Heart right ventricle (tissue), 16 donors: ENCODE data around the gene PALD1. TPM values are rescaled to one million over a fixed set of nuclear protein-coding genes. Genes with fewer than 3 reads are reported as not detected.

Experiments
- ATAC-seq, 8 donors: fragments of 200-7000 bp; cut with Tn5 transposase; one replicate each; pipeline ENCODE4 v1.9.1; 2020; ENCODE audit warnings: mild to moderate bottlenecking in 8 of 8, moderate library complexity in 8 of 8, moderate number of reproducible peaks in 1 of 8
- DNase-seq, 2 donors: peaks; one replicate each; pipeline ENCODE4 v3.0.0-alpha.2; 2020
- H3K27ac ChIP-seq, 10 donors: fragments of 200-600 bp; sonication (generic) in 2 of 10; one replicate each; pipeline versions ENCODE4 v1.5.0 to v1.8.0; 2020 to 2022; ENCODE audit warnings: mild to moderate bottlenecking in 3 of 10
- H3K27me3 ChIP-seq, 7 donors: fragments of 200-600 bp; one replicate each; pipeline ENCODE4 v1.8.0; 2021 to 2022; ENCODE audit warnings: mild to moderate bottlenecking in 2 of 7
- H3K36me3 ChIP-seq, 9 donors: fragments of 200-600 bp; sonication (generic) in 1 of 9; one replicate each; pipeline versions ENCODE4 v1.5.0 to v1.8.0; 2020 to 2022; ENCODE audit warnings: mild to moderate bottlenecking in 2 of 9
- H3K4me1 ChIP-seq, 9 donors: fragments of 200-600 bp; sonication (generic) in 1 of 9; one replicate each; pipeline versions ENCODE4 v1.5.0 to v1.8.0; 2020 to 2022; ENCODE audit warnings: mild to moderate bottlenecking in 4 of 9
- H3K4me3 ChIP-seq, 10 donors: fragments of 200-600 bp; sonication (generic) in 2 of 10; one replicate each; pipeline versions ENCODE4 v1.5.0 to v1.8.0; 2020 to 2022; ENCODE audit warnings: mild to moderate bottlenecking in 7 of 10, moderate library complexity in 2 of 10
- H3K9me3 ChIP-seq, 11 donors: fragments of 200-600 bp in 10 of 11; sonication (generic) in 2 of 11; one replicate each; pipeline versions ENCODE4 v1.5.0 to v1.8.0; 2013 to 2022; ENCODE audit warnings: mild to moderate bottlenecking in 2 of 11, control low read depth in 1 of 11, moderate library complexity in 1 of 11
- WGBS, 2 donors: extraction: QIAGEN DNeasy Blood & Tissue Kit; methylation state at CpG; one replicate each; pipeline ENCODE4 v1.1.7; 2013; ENCODE audit warnings: inconsistent platforms in 1 of 2; 5-methylcytosine and 5-hydroxymethylcytosine counted together
- intact Hi-C, 10 donors: fragments of 100-400 bp; cut with DNase I; formaldehyde crosslinking; loops; one replicate each; pipeline versions ENCODE4 v1.11.1 to v1.14.2; 2022
- polyA plus RNA-seq, 2 donors: library from polyadenylated mRNA; stranded (reverse); fragments of 200-250 nt; gene quantifications; one replicate each; pipeline ENCODE4 v1.2.3, GENCODE V29; 2013
- total RNA-seq, 10 donors: library from RNA; stranded (reverse); fragmentation: NEBNext Ultra II Directional in 3 of 10; extraction: Animal tissue kit (Norgen Biotek cat#: 25700) in 3 of 10; gene quantifications; one replicate each; pipeline versions ENCODE4 v1.2.1 to v1.2.4, GENCODE V29; 2021 to 2023
- TF ChIP-seq, protein P1 (sequence below), 9 donors: fragments of 200-600 bp; sonication (generic) in 2 of 9; IDR thresholded peaks; one replicate each; pipeline versions ENCODE4 v1.5.0 to v1.8.0; 2021 to 2022; ENCODE audit warnings: antibody characterized with exemption in 9 of 9, mild to moderate bottlenecking in 5 of 9, moderate library complexity in 1 of 9
- donor health status: Arrhythmogenic right ventricular cardiomyopathy.
- donor health status: ischemic (EF 13 %, LVEDD 7.1; RV severe dilation, severe dysfunction).
- donor health status: healthy with polysubstance abuse.
- donor health status: DM: no; HTN: yes; CAD: no.
- donor health status: DM: no; HTN: no; CAD: no.
- donor health status: ischemic (EF 25% LVEDD 6.9; RV normal size, moderate dysfunction).
- donor health status: ischemic (EF 25% LVEDD 5.7; RV mildly dilated, moderate dysfunction).
- donor health status: healthy.
- donor health status: DM: yes; HTN: yes; CAD: no.
- donor health status: Ischemic cardiomyopathy.
- donor health status: ischemic (EF 35%, LVEDD 5.7; RV mildly dilated, moderate dysfunction).
- donor health status: nonischemic (EF 11% LVEDD 7.7; RV severe dilation, severe dysfunction).
- donor health status: DM: yes; HTN: yes; CAD: no.
- donor health status: PGD.
- donor health status: ischemic (EF 29% LVEDD 5.4; RV normal size, mild dysfunction).
- donor health status: nonischemic (EF 23%, LVEDD 6.1; RV moderate dilation, normal function).

The PALD1 gene
- total and polyA plus RNA-seq, 12 donors: 4.1 to 10.3 (median 5.9) TPM

DNA sequence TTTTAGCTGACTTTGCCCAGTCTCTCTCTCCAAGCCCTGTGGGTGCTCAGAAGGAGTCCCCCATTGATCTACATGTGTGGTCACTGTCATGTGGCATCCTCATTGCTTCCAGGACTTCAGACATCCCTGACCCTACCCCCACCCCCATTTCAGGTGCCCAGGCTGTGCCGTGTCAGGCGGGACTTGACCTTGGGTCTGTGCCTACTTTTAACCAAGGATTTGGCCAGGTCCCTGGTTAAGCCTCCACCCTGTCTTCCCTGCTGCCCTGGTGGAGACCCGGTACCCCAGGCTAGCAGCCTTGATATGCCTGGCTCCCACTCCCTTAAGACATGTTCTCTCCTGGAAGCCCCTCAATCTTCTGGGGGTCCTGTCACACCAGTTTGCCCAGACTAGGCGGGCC, 92.7 kb downstream of the PALD1 start:
- Histone ChIP-seq H3K4me1 (peaks cover 0 to 10% (median 10%) of the 10 kb centered on the region in 9 donors), H3K36me3 (peaks cover 0 to 38% (median 0%) of the 10 kb centered on the region in 9 donors), H3K27me3 (no peaks in the 10 kb centered on the region), H3K9me3 (no peaks in the 10 kb centered on the region), H3K4me3 (no peak overlapping the region), H3K27ac (no peak overlapping the region)
- intact Hi-C loops: no loop called here
- ATAC-seq (no peak), DNase-seq (no peak)
- TF ChIP-seq, protein P1, sequence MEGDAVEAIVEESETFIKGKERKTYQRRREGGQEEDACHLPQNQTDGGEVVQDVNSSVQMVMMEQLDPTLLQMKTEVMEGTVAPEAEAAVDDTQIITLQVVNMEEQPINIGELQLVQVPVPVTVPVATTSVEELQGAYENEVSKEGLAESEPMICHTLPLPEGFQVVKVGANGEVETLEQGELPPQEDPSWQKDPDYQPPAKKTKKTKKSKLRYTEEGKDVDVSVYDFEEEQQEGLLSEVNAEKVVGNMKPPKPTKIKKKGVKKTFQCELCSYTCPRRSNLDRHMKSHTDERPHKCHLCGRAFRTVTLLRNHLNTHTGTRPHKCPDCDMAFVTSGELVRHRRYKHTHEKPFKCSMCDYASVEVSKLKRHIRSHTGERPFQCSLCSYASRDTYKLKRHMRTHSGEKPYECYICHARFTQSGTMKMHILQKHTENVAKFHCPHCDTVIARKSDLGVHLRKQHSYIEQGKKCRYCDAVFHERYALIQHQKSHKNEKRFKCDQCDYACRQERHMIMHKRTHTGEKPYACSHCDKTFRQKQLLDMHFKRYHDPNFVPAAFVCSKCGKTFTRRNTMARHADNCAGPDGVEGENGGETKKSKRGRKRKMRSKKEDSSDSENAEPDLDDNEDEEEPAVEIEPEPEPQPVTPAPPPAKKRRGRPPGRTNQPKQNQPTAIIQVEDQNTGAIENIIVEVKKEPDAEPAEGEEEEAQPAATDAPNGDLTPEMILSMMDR (IDR thresholded peaks at IDR 0.05): no peak
- WGBS, 2 donors: 83 to 93% methylated on average over 4 of the region's 4 CpGs

DNA sequence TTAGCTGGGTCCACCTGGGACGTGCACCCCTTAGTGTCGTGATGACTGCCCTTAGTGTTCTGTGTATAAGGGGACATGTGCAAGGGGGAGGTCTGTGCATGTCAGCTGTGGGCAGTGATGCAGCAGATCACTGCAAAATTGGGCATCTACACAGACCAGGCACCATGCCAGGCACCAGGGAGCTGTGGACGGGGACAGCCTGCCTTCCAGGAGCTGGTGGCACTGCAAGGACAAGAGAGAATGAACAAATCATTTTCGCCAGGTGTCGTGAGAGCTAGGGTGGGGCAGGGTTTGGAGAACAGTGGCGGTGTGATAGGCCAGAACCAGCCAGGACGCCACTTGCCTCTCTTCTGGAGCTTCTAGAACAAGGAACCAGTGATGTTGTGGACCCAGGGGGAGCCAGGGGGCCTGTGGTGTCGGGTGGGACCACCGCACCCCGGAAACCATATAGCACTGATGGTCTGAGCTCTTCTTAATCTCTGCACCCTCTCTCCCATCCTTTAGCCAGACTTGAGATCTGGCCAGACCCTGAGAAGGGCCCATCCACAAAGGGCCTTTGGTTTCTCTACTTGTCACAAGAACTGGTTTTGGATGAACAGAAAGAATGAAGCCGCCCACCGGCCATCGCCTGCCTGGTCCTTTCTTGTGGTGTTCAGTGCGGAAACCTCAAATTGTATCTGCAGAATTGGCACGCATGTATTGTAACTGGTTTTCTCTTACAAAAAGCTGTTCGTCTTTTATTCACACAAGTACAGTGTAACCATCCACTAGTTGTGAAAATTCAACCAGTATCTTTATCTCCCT, 93.3 kb downstream of the PALD1 start:
- H3K4me1 ChIP-seq: peaks cover 4 to 16% (median 16%) of the 10 kb centered on the region in 9 donors
- WGBS, 2 donors: 86 to 88% methylated on average over 16 of the region's 16 CpGs
- H3K9me3 ChIP-seq: no peaks in the 10 kb centered on the region
- TF ChIP-seq, protein P1 (IDR thresholded peaks at IDR 0.05): no peak
- ATAC-seq (no peak), DNase-seq (no peak)
- no peak overlapping the region for H3K27ac ChIP-seq
- intact Hi-C loops: no loop called here
- peaks cover 0 to 32% (median 0%) of the 10 kb centered on the region in 9 donors for H3K36me3 ChIP-seq
- H3K4me3 ChIP-seq: no peak overlapping the region
- no peaks in the 10 kb centered on the region for H3K27me3 ChIP-seq

DNA sequence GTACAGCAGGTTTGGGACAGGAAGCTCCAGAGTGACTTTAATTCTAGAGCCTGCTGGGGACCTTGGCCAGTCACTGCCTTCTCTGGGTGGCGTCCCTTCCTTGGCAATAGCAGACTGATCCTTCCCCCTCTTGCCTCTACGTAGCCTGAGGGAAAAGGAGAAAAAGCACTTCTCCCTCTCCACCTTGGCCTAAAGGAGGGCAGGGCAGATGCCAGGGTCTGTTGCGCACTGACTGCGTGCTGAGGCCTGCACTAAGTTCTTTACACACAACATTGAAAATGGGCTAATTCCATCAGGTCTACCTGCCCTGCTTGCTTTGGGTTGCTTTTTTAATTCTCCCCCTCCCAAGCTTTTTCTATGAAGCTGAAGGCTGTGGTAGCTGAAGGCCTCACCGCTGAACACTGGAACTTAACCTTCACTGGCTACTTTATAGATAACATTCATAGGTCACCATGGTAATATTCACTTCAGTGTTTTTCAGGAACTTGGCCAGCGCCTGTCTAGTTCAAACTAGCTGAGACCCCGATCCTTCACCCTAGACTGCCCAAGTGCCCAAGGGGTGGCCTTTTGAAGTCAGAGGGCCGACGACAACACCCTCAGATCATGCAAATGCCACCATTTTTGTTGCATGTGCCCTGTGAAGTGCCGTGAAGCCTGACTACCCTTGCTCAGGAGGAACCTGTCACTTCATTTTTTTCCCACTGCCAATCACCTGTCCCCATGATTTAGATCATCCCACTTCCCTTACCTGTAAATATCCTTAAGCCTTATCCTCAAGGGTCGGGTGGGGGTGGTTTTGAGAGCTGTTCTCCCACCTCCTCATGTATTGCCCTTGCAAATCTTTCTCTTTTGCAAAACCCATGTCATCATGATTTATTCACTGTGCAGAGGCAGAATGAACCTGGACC, 95.3 kb downstream of the PALD1 start:
- Histone ChIP-seq H3K9me3 (no peaks in the 10 kb centered on the region), H3K36me3 (peaks cover 0 to 16% (median 0%) of the 10 kb centered on the region in 9 donors), H3K27me3 (no peaks in the 10 kb centered on the region), H3K4me1 (peaks cover 4 to 36% (median 18%) of the 10 kb centered on the region in 9 donors), H3K27ac (no peak overlapping the region), H3K4me3 (no peak overlapping the region)
- intact Hi-C loops: no loop called here
- ATAC-seq (no peak), DNase-seq (no peak)
- WGBS, 2 donors: 91 to 92% methylated on average over 11 of the region's 11 CpGs
- TF ChIP-seq, protein P1 (IDR thresholded peaks at IDR 0.05): no peak

DNA sequence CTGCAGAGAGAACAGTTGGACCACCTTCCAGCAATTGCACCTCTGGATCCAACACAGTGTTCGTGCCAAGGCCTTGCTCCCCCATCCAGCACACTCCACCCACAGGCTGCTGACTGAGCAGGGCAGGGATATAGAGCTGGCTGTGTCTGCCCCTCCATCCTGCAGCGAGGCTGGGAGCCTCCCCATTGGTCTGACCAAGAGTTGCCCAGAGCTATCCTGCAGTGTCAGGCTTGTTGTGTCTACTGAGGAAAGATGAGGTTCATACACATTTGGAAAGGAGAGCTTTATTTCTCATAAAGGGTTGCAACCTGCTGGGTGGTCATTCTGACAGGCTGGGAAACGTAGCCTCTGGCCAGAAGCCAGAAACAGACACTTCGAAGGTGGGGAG, 96.9 kb downstream of the PALD1 start:
- Histone ChIP-seq H3K36me3 (peaks cover 0 to 7% (median 0%) of the 10 kb centered on the region in 9 donors), H3K4me3 (no peak overlapping the region), H3K9me3 (no peaks in the 10 kb centered on the region), H3K27me3 (no peaks in the 10 kb centered on the region), H3K4me1 (peaks cover 4 to 50% (median 18%) of the 10 kb centered on the region in 9 donors), H3K27ac (peak overlapping the region in 3 of 10 donors; percentile 19 to 73 (median 45))
- TF ChIP-seq, protein P1 (IDR thresholded peaks at IDR 0.05): no peak
- intact Hi-C loops: no loop called here
- 20 to 28% methylated on average over 4 of the region's 4 CpGs for whole genome bisulfite sequencing, 2 donors
- DNase-seq (no peak), ATAC-seq (peak in 7 of 8 donors; percentile 26 to 71 (median 43))
